ENCODE data around the gene RFC5. TPM values are rescaled to one million over a fixed set of nuclear protein-coding genes. Genes with fewer than 3 reads are reported as not detected.

Gene RFC5
- total RNA-seq, 1 donor from 2014 or later = 5.2 TPM

DNA sequence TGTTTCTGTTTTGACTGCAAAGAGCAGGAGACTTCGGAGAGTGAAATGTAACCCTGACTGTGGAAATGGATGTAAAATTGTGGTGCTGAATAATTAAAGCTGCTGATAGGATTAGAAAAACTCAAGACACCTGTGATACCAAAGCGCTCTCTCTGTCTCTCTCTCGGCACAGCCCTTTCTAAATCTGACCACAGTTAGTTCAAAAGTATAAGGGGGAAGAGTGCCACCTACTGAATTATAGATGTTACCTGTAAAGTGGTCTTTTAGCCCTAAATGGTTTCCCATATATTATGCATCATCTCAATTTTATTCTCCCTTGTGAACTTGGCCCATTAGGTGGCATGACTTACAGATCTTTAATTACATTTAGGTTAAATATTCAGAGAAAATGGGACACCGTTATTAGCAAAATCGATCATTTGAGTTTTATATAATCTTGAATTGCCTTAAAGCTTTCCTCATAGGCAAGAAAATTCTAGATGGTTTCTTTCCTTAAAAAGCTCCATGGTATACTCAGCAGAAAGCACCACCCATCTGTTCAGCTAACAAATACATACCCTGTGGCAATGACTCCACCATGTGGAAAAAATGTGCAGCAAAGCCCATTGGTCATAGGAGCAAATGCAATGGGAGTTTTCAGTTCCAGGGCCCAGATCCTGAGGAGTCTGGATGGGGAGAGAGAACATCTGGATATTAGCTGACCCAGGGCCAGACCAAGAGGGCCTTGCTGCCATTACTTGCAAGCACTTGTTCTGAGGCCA, 18.1 kb downstream of the RFC5 start:
- Histone ChIP-seq H3K9me3 (no peaks in the 10 kb centered on the region), H3K36me3 (peaks cover 80 to 96% of the 10 kb centered on the region in 2 donors), H3K27me3 (no peaks in the 10 kb centered on the region), H3K4me1 (no peaks in the 10 kb centered on the region), H3K27ac (no peak overlapping the region), H3K4me3 (no peak overlapping the region)
- TF ChIP-seq, protein P1, sequence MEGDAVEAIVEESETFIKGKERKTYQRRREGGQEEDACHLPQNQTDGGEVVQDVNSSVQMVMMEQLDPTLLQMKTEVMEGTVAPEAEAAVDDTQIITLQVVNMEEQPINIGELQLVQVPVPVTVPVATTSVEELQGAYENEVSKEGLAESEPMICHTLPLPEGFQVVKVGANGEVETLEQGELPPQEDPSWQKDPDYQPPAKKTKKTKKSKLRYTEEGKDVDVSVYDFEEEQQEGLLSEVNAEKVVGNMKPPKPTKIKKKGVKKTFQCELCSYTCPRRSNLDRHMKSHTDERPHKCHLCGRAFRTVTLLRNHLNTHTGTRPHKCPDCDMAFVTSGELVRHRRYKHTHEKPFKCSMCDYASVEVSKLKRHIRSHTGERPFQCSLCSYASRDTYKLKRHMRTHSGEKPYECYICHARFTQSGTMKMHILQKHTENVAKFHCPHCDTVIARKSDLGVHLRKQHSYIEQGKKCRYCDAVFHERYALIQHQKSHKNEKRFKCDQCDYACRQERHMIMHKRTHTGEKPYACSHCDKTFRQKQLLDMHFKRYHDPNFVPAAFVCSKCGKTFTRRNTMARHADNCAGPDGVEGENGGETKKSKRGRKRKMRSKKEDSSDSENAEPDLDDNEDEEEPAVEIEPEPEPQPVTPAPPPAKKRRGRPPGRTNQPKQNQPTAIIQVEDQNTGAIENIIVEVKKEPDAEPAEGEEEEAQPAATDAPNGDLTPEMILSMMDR (IDR thresholded peaks at IDR 0.05) = no peak
- no peak for DNase-seq (ENCODE audit: low spot score in 2 of 2)
- intact Hi-C loops (cut with DNase I) = no loop called here

GRCh38 chr12:118035190-118036041, 18.9 kb downstream of the RFC5 start:
- Histone ChIP-seq H3K27me3 (no peaks in the 10 kb centered on the region), H3K4me1 (no peaks in the 10 kb centered on the region), H3K4me3 (no peak overlapping the region), H3K36me3 (peaks cover 84 to 96% of the 10 kb centered on the region in 2 donors), H3K27ac (no peak overlapping the region), H3K9me3 (no peaks in the 10 kb centered on the region)
- TF ChIP-seq, protein P1 (IDR thresholded peaks at IDR 0.05) = no peak
- intact Hi-C loops (cut with DNase I) = no loop called here
- DNase-seq (ENCODE audit: low spot score in 2 of 2) = no peak

GRCh38 chr12:118036672-118037411, 20.3 kb downstream of the RFC5 start:
- no peak for DNase-seq (ENCODE audit: low spot score in 2 of 2)
- H3K4me1 ChIP-seq = no peaks in the 10 kb centered on the region
- H3K9me3 ChIP-seq = no peaks in the 10 kb centered on the region
- intact Hi-C loops (cut with DNase I) = no loop called here
- no peaks in the 10 kb centered on the region for H3K27me3 ChIP-seq
- H3K4me3 ChIP-seq = no peak overlapping the region
- TF ChIP-seq, protein P1 (IDR thresholded peaks at IDR 0.05) = no peak
- peaks cover 85 to 99% of the 10 kb centered on the region in 2 donors for H3K36me3 ChIP-seq
- no peak overlapping the region for H3K27ac ChIP-seq

GRCh38 chr12:118038137-118038536, 21.6 kb downstream of the RFC5 start:
- intact Hi-C loops (cut with DNase I) = no loop called here
- TF ChIP-seq, protein P1 (IDR thresholded peaks at IDR 0.05) = no peak
- no peak overlapping the region for H3K4me3 ChIP-seq
- no peaks in the 10 kb centered on the region for H3K4me1 ChIP-seq
- H3K27ac ChIP-seq = no peak overlapping the region
- H3K36me3 ChIP-seq = peaks cover 81 to 99% of the 10 kb centered on the region in 2 donors
- no peaks in the 10 kb centered on the region for H3K27me3 ChIP-seq
- no peak for DNase-seq (ENCODE audit: low spot score in 2 of 2)
- H3K9me3 ChIP-seq = no peaks in the 10 kb centered on the region

DNA sequence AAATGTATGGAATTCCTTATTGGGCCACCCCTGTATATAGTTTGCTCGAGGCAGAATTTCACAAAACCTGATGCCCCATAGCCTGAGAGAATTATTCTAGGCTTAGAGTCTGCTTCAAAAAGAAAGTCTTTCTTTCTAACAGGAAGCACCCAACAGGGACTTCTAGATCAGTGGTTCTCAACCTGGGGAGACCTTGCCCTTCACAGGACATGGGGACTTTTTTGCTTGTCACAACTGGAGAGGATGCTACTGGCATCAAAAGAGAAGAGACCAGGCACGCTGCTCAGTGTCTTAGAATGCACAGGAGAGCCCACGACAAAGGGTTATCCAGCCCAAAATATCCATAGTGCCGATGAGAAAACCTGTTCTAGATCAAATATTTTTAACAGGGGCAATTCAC, 25.6 kb downstream of the RFC5 start:
- TF ChIP-seq, protein P1 (IDR thresholded peaks at IDR 0.05) = no peak
- no peaks in the 10 kb centered on the region for H3K9me3 ChIP-seq
- no peaks in the 10 kb centered on the region for H3K4me1 ChIP-seq
- intact Hi-C loops (cut with DNase I) = no loop called here
- no peak for DNase-seq (ENCODE audit: low spot score in 2 of 2)
- H3K4me3 ChIP-seq = no peak overlapping the region
- no peak overlapping the region for H3K27ac ChIP-seq
- H3K27me3 ChIP-seq = no peaks in the 10 kb centered on the region
- H3K36me3 ChIP-seq = peaks cover 53 to 79% of the 10 kb centered on the region in 2 donors

All from ascending aorta (tissue), 2 donors.